Vagina (tissue), 2 donors: ENCODE measurements around the gene FAM124B.

Experiments used
- POLR2AphosphoS5 ChIP-seq, 2 donors: sonication (generic); formaldehyde crosslinking; IDR thresholded peaks; one replicate each; pipeline ENCODE4 v1.9.0; 2017; ENCODE audit warnings: antibody characterized with exemption in 2 of 2, mild to moderate bottlenecking in 2 of 2, low read depth in 1 of 2; ENCODE audit not compliant: insufficient read depth in 1 of 2
- TF ChIP-seq, protein P1 (sequence below), 3 experiments: fragments of 450-650 bp in 2 of 3; fragments of 200-600 bp in 1 of 3; sonication (generic) in 1 of 3; IDR thresholded peaks; one replicate each; pipeline ENCODE4 v1.5.1; 2017 to 2019; ENCODE audit warnings: antibody characterized with exemption in 3 of 3, mild to moderate bottlenecking in 2 of 3, moderate library complexity in 2 of 3

DNA sequence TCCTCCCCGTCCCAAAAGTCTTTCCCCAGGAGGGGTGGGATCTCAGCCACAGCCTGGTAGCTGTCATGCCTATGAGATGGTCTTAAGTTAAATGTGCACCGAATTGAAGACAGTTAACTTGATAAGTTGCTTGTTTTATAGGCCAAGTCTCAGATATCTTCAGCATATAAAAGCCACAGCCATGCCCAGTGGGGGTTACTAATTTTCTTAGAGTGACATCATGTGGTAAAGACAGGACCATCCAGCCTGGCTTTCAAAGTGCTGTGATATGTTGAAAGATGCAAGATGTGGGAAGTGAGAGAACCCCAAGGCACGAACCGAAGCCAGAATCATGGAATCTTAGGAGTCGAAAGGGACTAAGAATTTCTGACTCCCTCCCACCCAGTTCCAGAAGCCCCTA lies 42.1 kb upstream of the FAM124B start:
- TF ChIP-seq, protein P1, sequence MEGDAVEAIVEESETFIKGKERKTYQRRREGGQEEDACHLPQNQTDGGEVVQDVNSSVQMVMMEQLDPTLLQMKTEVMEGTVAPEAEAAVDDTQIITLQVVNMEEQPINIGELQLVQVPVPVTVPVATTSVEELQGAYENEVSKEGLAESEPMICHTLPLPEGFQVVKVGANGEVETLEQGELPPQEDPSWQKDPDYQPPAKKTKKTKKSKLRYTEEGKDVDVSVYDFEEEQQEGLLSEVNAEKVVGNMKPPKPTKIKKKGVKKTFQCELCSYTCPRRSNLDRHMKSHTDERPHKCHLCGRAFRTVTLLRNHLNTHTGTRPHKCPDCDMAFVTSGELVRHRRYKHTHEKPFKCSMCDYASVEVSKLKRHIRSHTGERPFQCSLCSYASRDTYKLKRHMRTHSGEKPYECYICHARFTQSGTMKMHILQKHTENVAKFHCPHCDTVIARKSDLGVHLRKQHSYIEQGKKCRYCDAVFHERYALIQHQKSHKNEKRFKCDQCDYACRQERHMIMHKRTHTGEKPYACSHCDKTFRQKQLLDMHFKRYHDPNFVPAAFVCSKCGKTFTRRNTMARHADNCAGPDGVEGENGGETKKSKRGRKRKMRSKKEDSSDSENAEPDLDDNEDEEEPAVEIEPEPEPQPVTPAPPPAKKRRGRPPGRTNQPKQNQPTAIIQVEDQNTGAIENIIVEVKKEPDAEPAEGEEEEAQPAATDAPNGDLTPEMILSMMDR (IDR thresholded peaks at IDR 0.05): no peak
- TF ChIP-seq POLR2AphosphoS5 (IDR thresholded peaks at IDR 0.05; ENCODE audit: insufficient read depth in 1 of 2, low read depth in 1 of 2): no peak
